NCI-H128 (cell line): ENCODE data around the gene FAM117A.

ENCODE experiments used
- DNase-seq: peaks from one replicate; lab custom pipeline; 2025; ENCODE audit not compliant: unreplicated experiment; lab: John Stamatoyannopoulos, UW

FAM117A gene

DNA sequence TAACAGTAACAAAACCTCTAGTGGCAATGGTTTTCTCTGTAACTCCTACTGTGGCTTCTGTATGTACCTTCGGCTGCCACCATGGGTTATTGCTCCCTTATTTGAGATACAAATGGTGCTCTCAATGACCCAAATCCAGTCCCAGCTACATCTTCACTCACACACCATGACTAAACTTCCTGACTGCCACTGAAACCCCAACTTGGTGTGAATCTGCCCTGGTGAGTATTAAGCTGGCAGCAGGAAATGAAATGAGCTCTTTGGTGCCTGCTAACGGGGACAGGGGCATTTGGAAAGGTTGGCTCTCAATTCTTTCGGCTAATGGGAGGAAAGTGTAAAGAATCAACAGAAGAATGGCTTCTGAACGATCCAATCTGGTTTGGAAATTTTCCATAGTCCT lies 48.7 kb downstream of the FAM117A start:
- DNase-seq, result no peak

DNA sequence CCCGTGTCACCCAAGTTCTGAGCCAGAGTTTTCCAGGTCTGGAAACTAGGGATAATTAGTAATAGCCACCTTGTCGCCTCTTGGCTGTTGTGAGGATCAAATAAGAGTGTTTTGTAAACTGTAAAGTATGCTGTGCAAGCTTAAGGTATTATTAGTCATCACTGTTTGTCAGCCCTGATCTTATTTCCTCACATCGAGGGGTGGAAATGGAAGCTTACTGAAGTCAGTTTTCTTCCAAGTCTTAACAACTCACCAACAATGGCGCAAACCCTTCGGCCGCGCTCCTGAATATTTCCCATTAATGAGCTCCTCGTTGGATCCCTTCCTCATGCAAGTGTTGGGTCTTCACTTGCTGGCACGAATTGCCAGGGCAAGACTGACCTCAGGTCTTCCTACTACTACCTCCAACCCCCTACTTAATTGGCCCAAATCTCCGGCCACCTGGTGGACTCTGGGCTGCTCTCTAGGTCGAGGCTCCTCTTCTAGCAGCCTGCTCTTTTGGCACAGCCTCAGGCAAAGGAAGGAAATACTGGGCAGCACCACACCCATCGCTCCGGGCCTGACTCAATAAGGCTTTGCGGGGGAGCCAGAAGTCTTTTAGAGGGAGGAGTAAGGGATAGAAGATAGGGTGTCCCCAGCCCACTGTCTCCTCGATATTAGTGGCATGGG lies 55.3 kb downstream of the FAM117A start:
- DNase-seq, result no peak

DNA sequence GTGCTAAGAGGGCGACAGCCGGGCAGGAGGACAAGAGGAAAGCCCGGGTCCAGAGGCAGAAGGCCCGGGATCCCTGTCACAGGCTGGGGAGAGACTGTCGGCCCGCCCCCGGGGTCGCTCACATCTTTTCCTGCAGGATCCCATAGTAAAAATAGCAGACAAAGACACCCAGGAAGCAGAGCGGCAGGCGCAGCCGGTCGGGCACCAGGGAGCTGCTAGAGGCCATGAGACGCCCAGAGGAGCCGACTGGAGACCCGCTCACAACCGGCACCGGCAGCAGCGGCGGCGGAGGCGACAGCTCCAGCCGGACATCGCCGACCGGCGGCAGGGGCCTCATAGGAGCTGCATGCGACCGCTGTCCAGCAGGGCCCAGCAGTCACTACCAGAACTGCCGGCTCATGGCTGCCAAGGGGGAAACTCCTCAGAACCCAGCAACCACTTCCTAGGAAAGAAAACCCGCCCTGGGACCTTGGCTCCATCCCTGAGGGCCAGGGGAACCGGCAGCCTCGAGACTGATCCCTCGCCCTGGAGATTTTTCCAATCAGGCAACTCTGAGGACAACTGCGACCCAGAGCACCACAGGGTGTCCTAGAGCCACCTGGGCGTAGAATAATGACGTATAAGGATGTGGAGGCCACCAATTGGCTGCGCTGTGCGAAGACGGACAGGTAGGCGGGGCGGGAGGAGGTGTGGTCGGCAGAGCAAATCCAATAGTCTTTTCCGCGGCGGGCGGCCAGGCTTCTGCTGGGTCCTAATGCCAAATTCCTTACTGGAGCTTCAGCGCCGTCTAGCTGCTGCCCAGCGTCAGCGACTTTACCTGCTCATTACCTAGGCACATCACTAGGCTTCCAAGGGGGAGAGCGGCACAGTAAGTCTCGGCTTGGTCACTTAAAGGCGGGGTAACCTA lies 56.1 kb downstream of the FAM117A start, which contains the start of gene SLC35B1:
Gene SLC35B1, minus strand, starts transcription at position 357 of the 907 bp plus-strand sequence. Its CDS starts 131 bp downstream, at position 226.
- peak; percentile 88 for DNase-seq

DNA sequence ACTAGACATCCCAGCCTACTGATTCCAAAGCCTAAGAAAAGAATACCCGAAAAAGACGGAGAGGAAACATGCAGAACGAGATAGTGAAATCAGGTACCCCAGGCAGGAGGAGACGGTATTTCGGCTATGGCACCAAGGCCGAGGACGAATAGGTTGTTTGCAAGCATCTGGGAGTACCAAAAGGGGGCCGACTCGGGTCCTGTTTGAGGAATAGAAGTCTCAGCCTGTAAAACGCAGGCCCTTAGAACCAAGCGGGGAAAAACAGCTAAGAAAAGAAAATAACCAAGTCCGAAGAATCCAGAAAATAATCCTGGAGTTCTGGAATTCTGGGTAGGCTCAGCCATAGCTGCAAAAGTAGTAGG lies 56.7 kb downstream of the FAM117A start:
- DNase-seq, result no peak

DNA sequence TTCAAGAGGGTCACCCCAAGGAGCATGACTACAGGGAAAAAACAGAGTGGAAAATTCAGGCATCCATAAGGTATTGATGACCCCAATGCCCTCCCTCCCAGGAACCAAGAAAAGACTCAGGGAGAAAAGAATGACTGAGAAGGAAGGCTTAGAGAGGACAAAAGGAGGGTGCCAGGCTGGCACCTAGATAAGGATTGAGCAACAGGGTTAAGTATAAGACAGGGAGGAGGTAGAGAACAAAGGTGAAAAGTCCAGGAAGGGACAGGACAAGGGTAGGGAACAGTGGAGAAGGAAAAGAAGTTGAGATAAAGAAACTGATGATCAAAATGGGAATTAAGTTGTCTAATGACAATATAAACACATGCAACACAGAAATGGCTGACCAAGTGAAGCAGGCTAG lies 58.7 kb downstream of the FAM117A start:
- DNase-seq, result no peak

DNA sequence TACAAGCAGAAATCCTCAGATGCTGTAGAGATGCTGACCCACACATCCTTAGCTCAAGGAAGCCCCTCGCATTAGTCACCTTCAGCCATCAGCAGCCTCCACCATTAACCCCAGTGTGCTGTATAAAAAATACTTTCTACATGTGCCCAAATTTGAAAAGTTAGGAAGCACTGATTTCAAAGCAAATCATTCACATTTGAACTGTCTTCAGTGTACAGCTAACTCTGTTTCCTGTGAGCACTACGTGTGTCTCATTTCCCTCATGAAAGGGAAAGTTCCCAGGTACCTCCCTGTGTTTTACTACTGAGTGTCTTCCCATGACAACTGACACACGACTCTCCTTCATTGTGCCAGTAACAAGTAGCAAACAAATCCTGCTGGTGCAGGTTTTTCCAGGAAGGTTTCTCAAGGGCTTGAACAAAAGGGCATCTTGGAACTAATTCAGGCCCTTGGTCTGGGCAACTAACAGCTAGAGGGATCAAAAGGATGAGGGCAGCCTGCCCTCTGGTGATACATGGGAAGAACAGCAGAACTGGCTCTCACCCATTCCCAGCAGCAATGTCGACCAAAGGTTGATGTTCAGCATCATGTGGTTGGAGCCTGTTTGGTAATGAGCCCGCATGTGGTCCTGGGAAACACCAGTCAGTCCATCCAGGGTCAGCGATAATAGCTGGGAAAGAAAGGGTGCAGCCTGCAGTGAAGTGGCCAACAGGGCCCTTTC lies 60.2 kb downstream of the FAM117A start:
- no peak for DNase-seq

DNA sequence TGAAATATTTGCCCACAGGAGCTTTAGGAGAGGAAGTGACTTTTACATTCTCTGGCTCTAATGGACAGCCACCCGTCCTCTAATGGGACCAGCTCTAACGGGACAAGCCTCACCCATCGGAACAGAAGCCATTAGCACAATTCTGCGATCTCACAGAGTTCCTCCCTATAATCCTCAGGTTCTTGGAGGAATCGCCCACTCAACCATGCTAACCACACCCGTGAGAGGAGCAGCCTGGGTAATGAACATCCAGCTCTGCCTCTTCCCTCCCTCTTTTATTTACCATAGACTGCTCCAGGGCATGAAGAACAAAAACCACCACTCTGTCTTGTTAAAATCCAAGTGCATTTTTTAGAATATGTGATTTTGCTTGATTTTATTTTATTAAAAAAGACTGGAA lies 63.0 kb downstream of the FAM117A start:
- DNase-seq, result no peak

- no peak for DNase-seq
Observed at GRCh38 chr17:49699966-49700575, 63.9 kb downstream of the FAM117A start.

- DNase-seq, result no peak
Observed at GRCh38 chr17:49698005-49698404, 65.9 kb downstream of the FAM117A start.

DNA sequence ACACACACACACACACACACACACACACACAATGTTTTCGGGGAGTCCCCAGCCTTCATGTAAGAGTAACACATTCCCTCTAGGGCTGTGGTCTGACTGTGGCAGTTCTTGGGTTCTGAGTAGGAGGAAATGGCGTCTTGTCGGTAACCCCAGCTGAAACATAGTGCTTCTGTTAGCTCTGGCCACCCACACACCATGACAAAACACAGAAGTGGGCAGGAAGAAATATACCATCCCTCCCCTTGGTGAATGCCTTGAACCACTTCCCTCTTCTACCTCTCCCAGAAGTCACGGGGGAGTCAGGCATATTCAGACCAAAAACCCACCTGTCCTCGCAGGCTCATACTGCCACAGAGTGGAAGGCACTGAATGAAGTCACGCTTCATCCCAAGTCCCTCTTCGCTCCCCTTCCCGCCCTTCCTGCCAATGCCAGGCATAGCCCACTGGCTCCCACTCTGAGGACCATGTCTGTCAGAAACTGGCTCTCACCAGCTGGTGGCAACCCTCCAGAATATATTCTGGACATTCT lies 67.6 kb downstream of the FAM117A start:
- DNase-seq, result no peak

DNA sequence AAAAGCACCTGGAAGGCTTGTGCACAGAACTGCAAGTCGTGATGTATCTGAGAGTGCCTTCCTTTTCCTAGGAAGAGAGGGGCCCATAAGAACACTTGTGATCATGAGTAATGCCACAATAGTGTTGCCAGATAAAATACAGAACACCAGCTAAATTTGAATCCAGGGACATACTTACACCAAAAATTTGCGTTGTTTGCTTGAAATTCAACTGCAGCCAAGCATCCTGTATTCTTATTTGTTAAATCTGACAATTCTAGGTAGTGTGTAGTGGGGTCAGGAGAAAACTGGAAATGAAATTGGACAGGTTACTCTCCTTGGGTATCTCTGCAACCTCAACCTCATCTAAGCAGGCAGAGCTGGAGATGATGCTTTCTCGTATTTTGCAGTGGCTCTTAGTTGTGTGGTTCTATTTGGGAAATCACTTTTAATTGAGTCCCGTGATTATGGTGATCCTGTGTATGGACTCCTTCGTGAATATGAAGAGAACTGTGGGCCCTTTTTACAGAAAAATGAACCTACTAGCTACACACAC lies 68.2 kb downstream of the FAM117A start:
- DNase-seq, result no peak

- DNase-seq, result no peak
Observed at GRCh38 chr17:49694847-49695697, 68.9 kb downstream of the FAM117A start.

DNA sequence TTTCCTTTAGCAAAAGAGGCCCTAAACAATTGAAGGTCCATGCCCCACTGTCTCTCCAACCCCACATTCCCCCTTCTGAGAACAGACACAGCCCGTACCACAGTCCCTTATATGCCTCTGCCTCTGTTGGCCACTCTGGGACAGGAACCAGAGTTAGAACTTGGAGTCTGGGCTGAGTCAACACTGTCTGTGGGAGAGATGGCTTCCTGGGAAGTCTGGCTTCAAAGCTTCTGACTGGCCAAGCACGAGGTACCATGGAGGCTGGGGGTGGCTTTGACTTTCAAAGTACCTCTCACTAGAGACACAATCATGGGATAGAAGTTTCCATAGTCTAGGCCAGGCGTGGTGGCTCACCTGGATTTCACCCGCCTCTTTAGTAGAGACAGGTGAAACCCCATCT lies 71.2 kb downstream of the FAM117A start:
- no peak for DNase-seq

DNA sequence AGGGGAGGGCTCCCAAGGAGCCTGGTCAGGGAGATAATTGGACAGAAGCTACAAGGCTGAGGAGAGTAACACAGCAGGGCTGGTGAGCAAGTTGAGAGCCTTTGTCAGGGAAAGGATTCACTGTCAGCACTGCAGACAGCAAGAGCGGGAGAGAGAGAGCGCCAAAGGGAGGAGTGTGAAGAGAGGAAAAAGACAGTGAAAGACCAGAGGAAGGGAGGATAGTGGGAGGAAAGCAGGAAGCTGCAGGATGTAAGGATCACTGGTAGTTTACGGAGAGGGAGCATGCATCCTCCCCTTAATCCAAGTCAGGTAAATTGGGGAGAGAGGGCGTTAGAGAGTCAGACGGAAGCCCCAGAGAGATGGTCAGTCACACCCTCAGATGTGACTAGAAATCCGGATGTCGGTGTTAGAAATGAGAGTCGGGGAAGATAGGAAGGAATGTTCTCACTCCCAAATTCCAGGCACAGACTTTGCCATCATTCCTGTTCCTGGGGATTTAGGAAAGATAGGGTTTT lies 72.2 kb downstream of the FAM117A start:
- no peak for DNase-seq

DNA sequence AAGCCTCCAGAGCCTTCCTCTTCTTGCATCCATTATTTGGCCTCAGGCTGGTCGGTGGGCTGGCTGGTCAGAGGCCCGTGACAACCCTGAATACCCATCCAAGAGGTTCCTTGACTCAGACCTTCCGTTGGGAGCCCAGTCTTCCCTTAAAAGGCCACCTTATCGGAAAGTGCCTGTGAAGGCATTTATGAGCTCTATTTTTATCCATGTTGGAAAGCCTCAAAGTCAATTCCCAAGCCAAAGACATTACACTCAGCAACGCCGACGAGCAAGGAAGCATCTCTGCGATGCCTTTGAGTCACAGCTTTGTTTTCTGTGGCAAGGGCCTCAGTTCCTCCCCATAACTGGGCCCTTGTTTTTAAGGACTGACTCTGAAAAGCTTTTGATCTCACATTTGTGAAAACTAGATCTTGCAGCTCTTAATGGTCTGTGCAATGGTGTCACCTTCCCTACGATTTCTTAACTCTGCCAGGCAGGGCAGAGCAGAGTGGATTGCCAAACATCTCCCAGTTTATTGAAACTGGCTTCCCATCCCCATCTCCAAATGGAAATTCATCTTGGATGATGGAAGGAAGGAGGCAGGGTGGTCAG lies 72.8 kb downstream of the FAM117A start:
- DNase-seq, result no peak

GRCh38 chr17:49690256-49690655 lies 73.7 kb downstream of the FAM117A start:
- no peak for DNase-seq

DNA sequence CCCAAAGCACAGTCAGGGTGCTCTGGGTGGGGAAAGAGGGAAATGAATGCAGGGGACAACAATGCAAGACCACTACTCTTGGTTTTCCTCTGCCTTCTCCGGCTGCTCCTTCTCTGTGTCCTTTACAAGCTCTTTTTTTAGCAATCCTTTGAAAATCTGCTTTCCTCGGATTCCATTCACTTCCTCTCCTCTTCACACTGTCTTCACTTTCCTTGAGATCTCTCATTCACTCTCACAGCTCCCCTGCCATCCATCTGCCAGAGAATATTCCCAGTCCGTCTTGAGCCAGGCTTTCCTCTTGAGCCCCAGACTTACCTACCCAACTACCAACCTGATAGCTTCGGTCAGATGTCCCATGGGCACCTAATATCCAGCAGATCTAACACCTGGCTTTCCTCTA lies 75.1 kb downstream of the FAM117A start:
- no peak for DNase-seq

DNA sequence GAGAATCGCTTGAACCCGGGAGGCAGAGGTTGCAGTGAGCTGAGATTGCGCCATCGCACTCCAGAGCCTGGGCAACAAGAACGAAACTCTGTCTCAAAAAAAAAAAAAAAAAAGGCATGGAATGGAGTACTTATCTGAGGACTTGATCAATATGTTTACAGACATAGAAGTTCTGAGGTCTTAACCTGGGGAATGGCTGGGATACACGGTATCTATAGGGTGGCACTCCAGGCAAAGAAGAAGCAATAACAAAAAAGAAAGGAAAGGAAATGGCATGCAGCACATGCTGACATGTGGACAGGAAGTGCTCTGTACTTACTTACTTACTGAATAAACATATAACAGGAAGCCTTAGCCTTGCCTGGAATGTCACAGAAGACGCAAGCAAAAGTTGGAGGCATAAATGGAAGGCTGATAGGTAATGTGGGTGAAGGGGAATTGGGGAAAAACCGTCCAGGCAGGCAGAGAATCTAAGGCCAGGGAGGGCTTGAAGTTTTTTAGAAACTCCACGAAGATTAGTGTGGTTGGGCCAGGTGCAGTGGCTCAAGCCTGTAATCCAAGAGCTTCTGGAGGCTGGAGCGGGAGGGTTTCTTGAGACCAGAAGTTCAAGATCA lies 75.9 kb downstream of the FAM117A start:
- DNase-seq, result no peak
